ENCODE data around the gene ITFG1.

Gene ITFG1

DNA sequence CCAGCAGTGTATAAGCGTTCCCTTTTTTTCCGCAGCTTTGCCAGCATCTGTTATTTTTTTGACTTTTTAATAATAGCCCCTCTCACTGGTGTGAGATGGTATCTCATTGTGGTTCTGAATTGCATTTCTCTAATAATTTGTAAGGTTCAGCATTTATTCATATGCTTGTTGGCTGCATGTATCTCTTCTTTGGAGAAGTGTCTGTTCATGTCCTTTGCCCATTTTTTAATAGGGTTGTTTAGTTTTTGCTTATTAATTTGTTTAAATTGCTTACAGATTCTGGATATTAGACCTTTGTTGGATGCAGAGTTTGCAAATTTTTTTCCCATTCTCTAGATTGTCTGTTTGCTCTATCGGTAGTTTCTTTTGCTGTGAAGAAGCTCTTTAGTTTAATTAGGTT, 27.2 kb upstream of the ITFG1 start:
- no peak for DNase-seq (ENCODE audit: low read depth)
- no peak overlapping the region for H3K4me3 ChIP-seq (ENCODE audit: low read depth, low read length)
- TF ChIP-seq, protein P1, sequence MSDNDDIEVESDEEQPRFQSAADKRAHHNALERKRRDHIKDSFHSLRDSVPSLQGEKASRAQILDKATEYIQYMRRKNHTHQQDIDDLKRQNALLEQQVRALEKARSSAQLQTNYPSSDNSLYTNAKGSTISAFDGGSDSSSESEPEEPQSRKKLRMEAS (IDR thresholded peaks at IDR 0.05; ENCODE audit: low read depth, low read length) = no peak
- TF ChIP-seq POLR2A (IDR thresholded peaks at IDR 0.05; ENCODE audit: extremely low read depth, insufficient read length) = no peak
- TF ChIP-seq MYC (IDR thresholded peaks at IDR 0.05; ENCODE audit: low read depth, low read length) = no peak
- TF ChIP-seq, protein P2, sequence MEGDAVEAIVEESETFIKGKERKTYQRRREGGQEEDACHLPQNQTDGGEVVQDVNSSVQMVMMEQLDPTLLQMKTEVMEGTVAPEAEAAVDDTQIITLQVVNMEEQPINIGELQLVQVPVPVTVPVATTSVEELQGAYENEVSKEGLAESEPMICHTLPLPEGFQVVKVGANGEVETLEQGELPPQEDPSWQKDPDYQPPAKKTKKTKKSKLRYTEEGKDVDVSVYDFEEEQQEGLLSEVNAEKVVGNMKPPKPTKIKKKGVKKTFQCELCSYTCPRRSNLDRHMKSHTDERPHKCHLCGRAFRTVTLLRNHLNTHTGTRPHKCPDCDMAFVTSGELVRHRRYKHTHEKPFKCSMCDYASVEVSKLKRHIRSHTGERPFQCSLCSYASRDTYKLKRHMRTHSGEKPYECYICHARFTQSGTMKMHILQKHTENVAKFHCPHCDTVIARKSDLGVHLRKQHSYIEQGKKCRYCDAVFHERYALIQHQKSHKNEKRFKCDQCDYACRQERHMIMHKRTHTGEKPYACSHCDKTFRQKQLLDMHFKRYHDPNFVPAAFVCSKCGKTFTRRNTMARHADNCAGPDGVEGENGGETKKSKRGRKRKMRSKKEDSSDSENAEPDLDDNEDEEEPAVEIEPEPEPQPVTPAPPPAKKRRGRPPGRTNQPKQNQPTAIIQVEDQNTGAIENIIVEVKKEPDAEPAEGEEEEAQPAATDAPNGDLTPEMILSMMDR (IDR thresholded peaks at IDR 0.05; ENCODE audit: low read depth, low read length) = no peak

DNA sequence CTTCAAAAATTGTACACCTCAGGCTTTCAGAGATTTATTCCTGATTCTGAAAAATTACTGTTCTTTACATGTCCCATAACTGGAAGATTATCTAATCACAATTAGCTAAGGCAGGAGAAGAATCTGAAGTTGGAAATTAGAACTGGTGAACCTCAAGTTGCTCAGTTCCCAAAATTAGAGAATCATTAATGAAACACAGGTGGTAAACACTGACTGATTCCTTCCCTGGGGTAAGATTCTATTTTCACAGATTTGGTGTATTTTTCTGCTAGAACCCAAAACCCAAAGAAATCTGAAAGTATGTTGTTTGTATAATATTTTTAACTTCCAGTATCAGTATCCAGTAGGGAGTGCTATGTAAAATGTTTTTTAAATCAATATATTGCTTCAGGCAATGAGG, 26.0 kb upstream of the ITFG1 start:
- TF ChIP-seq MYC (IDR thresholded peaks at IDR 0.05; ENCODE audit: low read depth, low read length) (no peak), POLR2A (IDR thresholded peaks at IDR 0.05; ENCODE audit: extremely low read depth, insufficient read length) (no peak)
- TF ChIP-seq, protein P1 (IDR thresholded peaks at IDR 0.05; ENCODE audit: low read depth, low read length) = no peak
- TF ChIP-seq, protein P2 (IDR thresholded peaks at IDR 0.05; ENCODE audit: low read depth, low read length) = no peak
- DNase-seq (ENCODE audit: low read depth) = no peak
- no peak overlapping the region for H3K4me3 ChIP-seq (ENCODE audit: low read depth, low read length)

DNA sequence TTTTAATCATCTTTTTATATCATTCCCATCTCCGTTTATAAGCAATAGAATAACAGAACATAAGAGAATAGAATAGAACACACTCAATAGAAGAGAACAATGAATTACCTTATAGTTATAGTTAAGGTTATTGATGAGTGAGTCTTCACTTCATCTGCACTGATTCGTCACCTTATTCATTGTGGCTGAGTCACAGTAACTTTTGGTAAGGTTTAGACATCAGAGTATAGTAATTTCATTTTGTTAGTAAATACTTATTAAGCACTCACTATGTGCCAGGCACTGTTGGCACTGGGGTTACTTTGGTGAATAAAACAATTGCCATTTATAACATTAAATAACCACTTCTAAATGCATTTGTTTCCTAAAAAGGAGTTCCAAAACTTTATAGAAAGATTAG, 22.8 kb upstream of the ITFG1 start:
- DNase-seq (ENCODE audit: low read depth) = no peak
- TF ChIP-seq, protein P2 (IDR thresholded peaks at IDR 0.05; ENCODE audit: low read depth, low read length) = no peak
- TF ChIP-seq, protein P1 (IDR thresholded peaks at IDR 0.05; ENCODE audit: low read depth, low read length) = no peak
- no peak for TF ChIP-seq MYC (IDR thresholded peaks at IDR 0.05; ENCODE audit: low read depth, low read length)
- TF ChIP-seq POLR2A (IDR thresholded peaks at IDR 0.05; ENCODE audit: extremely low read depth, insufficient read length) = no peak

DNA sequence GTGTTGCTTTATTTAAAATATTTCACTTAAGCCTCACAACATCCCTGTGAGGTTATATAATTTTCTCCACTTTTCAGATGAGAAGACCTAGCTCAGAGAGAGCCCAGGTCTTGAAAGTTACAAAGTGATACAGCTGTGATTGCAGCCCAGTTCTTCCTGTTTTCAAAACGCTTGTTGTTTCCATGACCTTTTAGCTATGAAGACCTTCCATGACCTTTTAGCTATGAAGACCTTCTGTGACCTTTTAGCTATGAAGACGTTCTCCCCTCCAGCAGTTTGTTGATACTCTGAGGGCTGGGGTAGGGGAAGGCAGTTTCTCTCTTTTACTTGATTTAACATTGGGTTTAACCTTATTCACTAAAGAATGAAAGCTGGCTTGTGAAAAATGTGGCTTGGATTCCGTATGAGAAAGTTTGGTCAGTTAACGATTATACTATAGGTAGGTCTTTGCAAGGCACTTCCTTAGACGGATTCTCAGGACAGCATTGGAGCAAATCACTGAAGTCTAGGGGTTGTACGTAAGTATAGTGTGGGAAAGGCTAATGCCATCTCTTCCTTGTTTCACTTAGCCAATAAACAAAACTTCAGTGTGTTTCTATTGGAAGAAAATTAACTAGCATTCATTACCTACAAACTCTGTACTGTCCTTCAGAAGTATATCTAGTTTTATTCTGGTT, 21.0 kb upstream of the ITFG1 start:
- no peak for DNase-seq (ENCODE audit: low read depth)
- TF ChIP-seq POLR2A (IDR thresholded peaks at IDR 0.05; ENCODE audit: extremely low read depth, insufficient read length) (no peak), MYC (IDR thresholded peaks at IDR 0.05; ENCODE audit: low read depth, low read length) (no peak)
- TF ChIP-seq, protein P1 (IDR thresholded peaks at IDR 0.05; ENCODE audit: low read depth, low read length) = no peak
- TF ChIP-seq, protein P2 (IDR thresholded peaks at IDR 0.05; ENCODE audit: low read depth, low read length) = no peak
- no peak overlapping the region for H3K4me3 ChIP-seq (ENCODE audit: low read depth, low read length)

More for the DNA sequence above, 22.8 kb upstream of the ITFG1 start:
- no peak overlapping the region for H3K4me3 ChIP-seq (ENCODE audit: low read depth, low read length)

DNA sequence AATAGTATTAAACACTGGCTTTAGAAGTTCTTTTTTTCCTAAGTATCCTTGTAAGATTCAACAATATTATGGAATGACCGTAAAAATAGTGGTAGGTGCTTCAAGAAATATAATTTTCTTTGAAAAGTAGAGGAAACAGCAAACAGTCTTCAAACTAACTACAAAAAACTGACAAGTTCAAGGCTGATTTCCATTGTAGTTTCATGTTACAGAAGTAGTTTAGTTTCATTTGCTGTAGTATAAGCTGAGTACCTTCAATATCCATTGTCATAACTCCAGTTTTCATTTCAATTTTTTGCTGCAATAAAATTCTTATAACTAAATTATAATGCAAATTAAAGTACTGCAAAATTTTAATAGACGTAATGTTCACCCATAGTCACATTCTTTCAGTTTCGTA, 19.5 kb upstream of the ITFG1 start:
- H3K4me3 ChIP-seq (ENCODE audit: low read depth, low read length) = no peak overlapping the region
- no peak for DNase-seq (ENCODE audit: low read depth)
- TF ChIP-seq MYC (IDR thresholded peaks at IDR 0.05; ENCODE audit: low read depth, low read length) (no peak), POLR2A (IDR thresholded peaks at IDR 0.05; ENCODE audit: extremely low read depth, insufficient read length) (no peak)
- TF ChIP-seq, protein P2 (IDR thresholded peaks at IDR 0.05; ENCODE audit: low read depth, low read length) = no peak
- TF ChIP-seq, protein P1 (IDR thresholded peaks at IDR 0.05; ENCODE audit: low read depth, low read length) = no peak
